WERI-Rb-1 (cell line): ENCODE measurements around the gene BIK.

Source experiments
- DNase-seq: peaks from one replicate; pipeline ENCODE4 v3.0.0-alpha.2; 2020
- H3K27ac ChIP-seq: fragments of 250-450 bp; sonication (Bioruptor Pico); 2 replicates; pipeline ENCODE4 v1.5.1; 2020; ENCODE audit warnings: mild to moderate bottlenecking, moderate library complexity
- H3K27me3 ChIP-seq: fragments of 250-450 bp; sonication (Bioruptor Pico); 2 replicates; pipeline ENCODE4 v1.5.1; 2021; ENCODE audit warnings: mild to moderate bottlenecking, low read depth, moderate library complexity; ENCODE audit not compliant: insufficient read depth, severe bottlenecking
- H3K36me3 ChIP-seq: fragments of 250-450 bp; sonication (Bioruptor Pico); 2 replicates; pipeline ENCODE4 v1.5.1; 2020; ENCODE audit warnings: mild to moderate bottlenecking, moderate library complexity
- H3K4me3 ChIP-seq: 2 replicates; pipeline ENCODE4 v1.5.1; 2011; ENCODE audit warnings: low read depth, mild to moderate bottlenecking, control low read depth, low read length
- H3K9me3 ChIP-seq: fragments of 250-450 bp; sonication (Bioruptor Pico); 2 replicates; pipeline ENCODE4 v1.5.1; 2021; ENCODE audit warnings: mild to moderate bottlenecking, moderate library complexity; ENCODE audit not compliant: severe bottlenecking
- TF ChIP-seq, protein P1 (sequence below): IDR thresholded peaks from 2 replicates; pipeline ENCODE4 v1.5.1; 2011; ENCODE audit warnings: low read depth, mild to moderate bottlenecking, control low read depth, inconsistent platforms, low read length

Gene BIK

DNA sequence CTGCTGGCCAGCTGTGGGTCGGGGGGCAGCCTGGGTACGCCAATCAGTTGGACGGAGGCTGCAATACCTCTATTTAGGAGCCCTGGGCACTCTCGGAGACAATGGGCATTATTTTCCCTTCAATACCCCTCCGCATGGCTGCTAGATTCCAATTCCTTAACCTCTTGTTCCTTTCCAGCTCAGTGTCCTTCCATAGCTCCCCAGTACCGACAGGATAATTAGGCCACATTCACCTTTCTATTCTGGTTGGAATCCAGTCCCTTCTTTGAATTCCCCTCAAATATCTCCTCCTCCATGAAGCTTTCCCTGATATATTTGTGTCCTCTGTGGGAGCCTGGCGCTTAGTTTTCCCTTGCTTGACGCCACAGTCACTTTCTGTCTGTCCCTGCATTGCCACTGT, 4.2 kb upstream of the BIK start:
- peaks cover 8% of the 10 kb centered on the region for H3K27me3 ChIP-seq
- H3K27ac ChIP-seq: no peak overlapping the region
- TF ChIP-seq, protein P1, sequence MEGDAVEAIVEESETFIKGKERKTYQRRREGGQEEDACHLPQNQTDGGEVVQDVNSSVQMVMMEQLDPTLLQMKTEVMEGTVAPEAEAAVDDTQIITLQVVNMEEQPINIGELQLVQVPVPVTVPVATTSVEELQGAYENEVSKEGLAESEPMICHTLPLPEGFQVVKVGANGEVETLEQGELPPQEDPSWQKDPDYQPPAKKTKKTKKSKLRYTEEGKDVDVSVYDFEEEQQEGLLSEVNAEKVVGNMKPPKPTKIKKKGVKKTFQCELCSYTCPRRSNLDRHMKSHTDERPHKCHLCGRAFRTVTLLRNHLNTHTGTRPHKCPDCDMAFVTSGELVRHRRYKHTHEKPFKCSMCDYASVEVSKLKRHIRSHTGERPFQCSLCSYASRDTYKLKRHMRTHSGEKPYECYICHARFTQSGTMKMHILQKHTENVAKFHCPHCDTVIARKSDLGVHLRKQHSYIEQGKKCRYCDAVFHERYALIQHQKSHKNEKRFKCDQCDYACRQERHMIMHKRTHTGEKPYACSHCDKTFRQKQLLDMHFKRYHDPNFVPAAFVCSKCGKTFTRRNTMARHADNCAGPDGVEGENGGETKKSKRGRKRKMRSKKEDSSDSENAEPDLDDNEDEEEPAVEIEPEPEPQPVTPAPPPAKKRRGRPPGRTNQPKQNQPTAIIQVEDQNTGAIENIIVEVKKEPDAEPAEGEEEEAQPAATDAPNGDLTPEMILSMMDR: no peak
- H3K9me3 ChIP-seq: no peaks in the 10 kb centered on the region
- no peaks in the 10 kb centered on the region for H3K36me3 ChIP-seq
- no peak overlapping the region for H3K4me3 ChIP-seq
- DNase-seq: no peak

DNA sequence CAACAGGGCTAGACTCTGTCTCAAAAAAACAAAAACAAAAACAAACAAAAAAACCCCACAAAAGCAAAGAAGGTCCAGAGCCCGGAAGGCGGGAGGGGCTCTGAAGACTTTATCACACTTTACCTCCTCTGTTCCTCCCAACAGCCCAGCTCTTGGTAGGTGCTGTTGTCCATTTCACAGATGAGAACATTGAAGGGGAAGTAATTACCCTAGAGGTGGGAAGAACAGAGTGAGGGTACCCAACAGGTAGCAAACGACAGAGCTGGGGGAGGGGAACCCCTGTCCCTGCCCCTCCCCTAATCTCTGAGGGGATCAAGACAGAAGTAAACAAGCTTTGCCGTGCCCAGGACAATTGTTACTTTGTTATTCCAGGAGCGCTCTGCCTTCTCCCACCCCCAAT, 1.0 kb upstream of the BIK start:
- H3K9me3 ChIP-seq: no peaks in the 10 kb centered on the region
- TF ChIP-seq, protein P1: no peak
- H3K4me3 ChIP-seq: no peak overlapping the region
- H3K36me3 ChIP-seq: no peaks in the 10 kb centered on the region
- peaks cover 13% of the 10 kb centered on the region for H3K27me3 ChIP-seq
- no peak overlapping the region for H3K27ac ChIP-seq
- DNase-seq: no peak

DNA sequence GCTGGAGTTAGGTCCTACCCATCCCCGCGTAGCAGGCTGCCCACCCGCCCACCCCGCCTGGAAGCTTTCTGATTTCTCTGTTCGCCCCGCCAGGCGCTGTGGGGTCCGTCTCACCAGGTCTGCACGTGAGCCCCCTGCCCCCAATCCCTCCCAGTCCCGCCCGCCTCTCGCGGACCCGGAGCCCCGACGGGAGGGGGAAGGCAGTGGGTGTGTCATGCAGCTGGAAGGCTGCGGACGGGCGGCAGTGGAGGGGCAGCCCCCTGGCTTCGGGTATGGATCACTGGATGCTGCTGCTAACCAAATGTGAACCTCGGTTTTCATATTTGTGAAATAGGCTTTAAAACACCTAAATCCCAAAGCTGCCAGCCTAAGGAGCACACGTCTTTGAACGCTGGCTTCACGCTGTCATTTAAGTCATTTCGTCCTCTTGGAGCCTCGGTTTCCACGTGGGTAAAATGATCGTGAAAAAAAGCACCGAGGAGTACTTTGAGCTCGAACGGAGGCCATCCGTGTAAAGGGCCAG, 568 bp upstream of the BIK start:
- H3K36me3 ChIP-seq: no peaks in the 10 kb centered on the region
- peak overlapping the region; percentile 70 for H3K4me3 ChIP-seq
- no peak for DNase-seq
- H3K27ac ChIP-seq: no peak overlapping the region
- TF ChIP-seq, protein P1: no peak
- H3K27me3 ChIP-seq: peaks cover 13% of the 10 kb centered on the region
- no peaks in the 10 kb centered on the region for H3K9me3 ChIP-seq

DNA sequence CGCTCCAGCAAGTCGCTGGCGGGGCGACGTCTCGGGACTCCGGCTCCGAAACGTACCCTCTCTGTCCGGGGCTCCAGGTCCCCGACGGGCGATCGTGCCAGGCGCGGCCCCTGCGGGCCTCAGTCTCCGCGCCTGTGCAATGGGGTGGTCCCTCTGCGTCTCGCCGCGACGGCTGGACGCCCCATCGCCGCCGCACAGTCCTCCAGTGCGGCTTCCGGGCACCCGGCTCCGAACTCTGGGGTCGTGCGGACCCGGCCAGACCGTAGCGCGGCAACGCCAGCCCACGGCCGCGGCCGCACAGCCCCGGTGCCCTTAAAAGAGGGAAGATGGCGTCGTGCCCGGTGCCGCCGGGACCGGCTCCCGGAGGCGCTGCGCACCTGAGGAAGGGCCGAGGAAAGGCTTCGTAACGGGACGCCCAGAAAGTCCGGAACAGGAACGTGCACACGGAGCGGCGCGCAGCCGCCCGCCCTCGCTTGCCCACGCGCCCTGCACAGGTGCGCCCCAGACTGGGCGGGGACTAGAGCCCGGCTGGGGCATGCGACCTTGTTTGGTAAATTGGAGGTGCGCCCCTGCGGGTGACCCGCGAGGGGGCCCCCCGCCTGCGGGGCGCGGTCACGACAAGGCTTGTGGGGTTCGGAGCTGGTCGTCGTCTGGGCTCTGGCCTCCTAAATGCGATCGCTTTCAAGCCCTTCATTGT, 525 bp downstream of the BIK start:
- Histone ChIP-seq H3K4me3 (peak overlapping the region; percentile 70), H3K9me3 (no peaks in the 10 kb centered on the region), H3K27me3 (peaks cover 13% of the 10 kb centered on the region), H3K36me3 (no peaks in the 10 kb centered on the region), H3K27ac (no peak overlapping the region)
- DNase-seq: peak; percentile 35
- TF ChIP-seq, protein P1: 0 out of 2 replicates have a peak, but pooled peaks have one; percentile 11

DNA sequence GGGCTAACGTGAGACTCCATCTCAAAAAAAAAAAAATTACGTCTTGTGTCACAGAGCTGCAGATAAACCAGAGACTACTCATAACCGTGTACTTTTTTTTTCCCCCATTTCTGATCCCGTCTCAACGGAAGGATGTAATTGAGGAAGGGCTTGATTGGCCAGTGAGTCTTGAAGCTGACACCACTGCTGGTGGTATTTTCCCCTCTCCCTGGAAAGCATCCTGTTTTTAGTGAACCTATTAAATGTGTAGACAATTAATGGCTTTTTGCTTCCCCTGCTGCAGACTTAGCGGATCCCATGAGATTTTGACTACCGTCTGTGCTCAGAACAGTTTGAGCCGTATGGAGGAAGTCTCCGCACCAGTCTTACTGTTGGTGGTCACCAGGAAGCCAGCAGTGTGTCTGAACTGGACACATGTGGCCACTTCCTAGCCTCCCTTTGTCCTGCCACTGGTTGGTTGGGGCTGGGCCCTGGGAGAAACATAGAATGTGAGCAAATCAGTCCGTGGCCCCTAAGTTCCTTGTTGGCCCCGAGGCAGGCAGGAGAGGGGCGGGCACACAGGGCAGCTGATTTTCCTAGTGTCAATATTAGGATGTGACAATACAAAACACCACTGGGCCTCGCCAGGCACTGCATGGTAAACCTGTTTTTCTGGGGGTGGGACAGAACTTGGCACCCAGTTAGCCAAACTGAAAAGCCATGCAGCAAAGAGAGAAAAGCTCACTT, 3.1 kb downstream of the BIK start:
- no peaks in the 10 kb centered on the region for H3K9me3 ChIP-seq
- peaks cover 13% of the 10 kb centered on the region for H3K27me3 ChIP-seq
- no peak for DNase-seq
- no peaks in the 10 kb centered on the region for H3K36me3 ChIP-seq
- no peak overlapping the region for H3K27ac ChIP-seq
- H3K4me3 ChIP-seq: no peak overlapping the region
- TF ChIP-seq, protein P1: no peak
